HEK293 (cell line): ENCODE results near the gene NET1.
A peak's percentile ranks its signal among the peaks of the same experiment; 100 is the strongest.

Experiments
- ATF2 ChIP-seq: fragments of 450-650 bp; formaldehyde crosslinking; IDR thresholded peaks from 2 replicates; pipeline ENCODE4 v1.5.1; 2016; ENCODE audit warnings: missing biosample characterization, missing genetic modification characterization, low read depth
- CTCF ChIP-seq: fragments of 450-650 bp; formaldehyde crosslinking; IDR thresholded peaks from 2 replicates; pipeline ENCODE4 v1.5.1; 2016; ENCODE audit warnings: missing biosample characterization, missing genetic modification characterization
- PBX3 ChIP-seq: sonication (generic); formaldehyde crosslinking; IDR thresholded peaks from 2 replicates; pipeline ENCODE4 v1.8.1; 2022; ENCODE audit warnings: mild to moderate bottlenecking, moderate library complexity, missing genetic modification reagents
- SP3 ChIP-seq: fragments of 450-650 bp; formaldehyde crosslinking; IDR thresholded peaks from 2 replicates; pipeline ENCODE4 v1.5.1; 2016; ENCODE audit warnings: missing biosample characterization, missing genetic modification characterization
- ZBTB49 ChIP-seq: fragments of 450-650 bp; formaldehyde crosslinking; IDR thresholded peaks from 2 replicates; pipeline ENCODE4 v1.5.1; 2016; ENCODE audit warnings: missing biosample characterization, missing genetic modification characterization, low read depth
- ZIC2 ChIP-seq: fragments of 450-650 bp; formaldehyde crosslinking; IDR thresholded peaks from 2 replicates; pipeline ENCODE4 v1.5.1; 2016; ENCODE audit warnings: missing biosample characterization, missing genetic modification characterization
- ZNF530 ChIP-seq: fragments of 450-650 bp; formaldehyde crosslinking; IDR thresholded peaks from 2 replicates; pipeline ENCODE4 v1.5.1; 2016; ENCODE audit warnings: low read depth, missing biosample characterization, missing genetic modification characterization
- ZNF544 ChIP-seq: fragments of 450-650 bp; formaldehyde crosslinking; IDR thresholded peaks from 2 replicates; pipeline ENCODE4 v1.5.0; 2017; ENCODE audit warnings: missing biosample characterization, missing genetic modification characterization
- ZNF660 ChIP-seq: fragments of 450-650 bp; IDR thresholded peaks from 2 replicates; pipeline ENCODE4 v1.5.1; 2018; ENCODE audit warnings: missing biosample characterization, mild to moderate bottlenecking, missing genetic modification characterization
- ZNF837 ChIP-seq: fragments of 450-650 bp; formaldehyde crosslinking; IDR thresholded peaks from 2 replicates; pipeline ENCODE4 v1.5.1; 2016; ENCODE audit warnings: missing biosample characterization, missing genetic modification characterization
- ZSCAN4 ChIP-seq: fragments of 450-650 bp; formaldehyde crosslinking; IDR thresholded peaks from 2 replicates; pipeline ENCODE4 v1.5.1; 2017; ENCODE audit warnings: missing biosample characterization, missing genetic modification characterization

GRCh38 chr10:5469353-5470061, 57.1 kb downstream of the NET1 start:
- TF ChIP-seq ZBTB49 (tag by site-specific recombination) (no peak), ZNF660 (tag by site-specific recombination) (no peak), CTCF (tag by site-specific recombination) (no peak), ZNF530 (tag by site-specific recombination) (no peak), ZSCAN4 (no peak), PBX3 (CRISPR knock-in tag) (no peak), ZNF544 (tag by site-specific recombination) (no peak), ZIC2 (peak; percentile 72), ATF2 (tag by site-specific recombination) (no peak), SP3 (tag by site-specific recombination) (no peak), ZNF837 (tag by site-specific recombination) (no peak)
